DND-41 (cell line): ENCODE measurements around the gene SH3TC2.

Experiments used
- CTCF ChIP-seq: IDR thresholded peaks from 2 replicates; pipeline ENCODE4 v1.5.1; 2012; ENCODE audit warnings: borderline replicate concordance, low read length, moderate library complexity, mild to moderate bottlenecking; ENCODE audit not compliant: poor library complexity, severe bottlenecking; ENCODE audit errors: extremely low read depth
- EZH2 ChIP-seq: IDR thresholded peaks from 3 replicates; pipeline ENCODE4 v1.6.1; 2012; ENCODE audit warnings: borderline replicate concordance, low read depth, mild to moderate bottlenecking, moderate library complexity, low read length, inconsistent platforms; ENCODE audit not compliant: severe bottlenecking

GRCh38 chr5:149036970-149037369, 25.9 kb downstream of the SH3TC2 start:
- no peak for TF ChIP-seq CTCF
- TF ChIP-seq EZH2, result no peak
